Measurements from ENCODE around the gene SUSD4.

Gene SUSD4

DNA sequence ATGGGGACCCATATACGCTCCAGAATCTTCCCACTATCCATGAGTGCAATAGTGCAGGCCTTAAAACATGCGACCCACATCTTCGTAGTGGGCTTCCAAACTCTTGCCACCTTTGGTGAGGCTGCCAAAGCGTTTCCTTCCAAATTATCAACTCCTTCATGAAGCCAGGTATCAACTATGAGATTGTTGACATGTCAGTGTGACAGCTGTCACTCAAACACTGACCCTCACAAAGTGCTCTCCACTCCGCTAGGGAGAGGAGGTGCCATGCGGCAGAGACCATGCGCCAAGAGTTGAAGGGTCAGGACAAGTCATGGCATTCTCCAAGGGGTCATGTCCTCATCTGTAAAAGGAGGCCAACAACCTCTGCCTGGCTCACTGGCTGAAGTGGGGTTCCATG, 103.3 kb downstream of the SUSD4 start:
- H3K36me3 ChIP-seq (ENCODE audit: insufficient read depth), result no peaks in the 10 kb centered on the region
- no peaks in the 10 kb centered on the region for H3K79me2 ChIP-seq (ENCODE audit: insufficient read depth, low read depth)
- TF ChIP-seq, protein P1, sequence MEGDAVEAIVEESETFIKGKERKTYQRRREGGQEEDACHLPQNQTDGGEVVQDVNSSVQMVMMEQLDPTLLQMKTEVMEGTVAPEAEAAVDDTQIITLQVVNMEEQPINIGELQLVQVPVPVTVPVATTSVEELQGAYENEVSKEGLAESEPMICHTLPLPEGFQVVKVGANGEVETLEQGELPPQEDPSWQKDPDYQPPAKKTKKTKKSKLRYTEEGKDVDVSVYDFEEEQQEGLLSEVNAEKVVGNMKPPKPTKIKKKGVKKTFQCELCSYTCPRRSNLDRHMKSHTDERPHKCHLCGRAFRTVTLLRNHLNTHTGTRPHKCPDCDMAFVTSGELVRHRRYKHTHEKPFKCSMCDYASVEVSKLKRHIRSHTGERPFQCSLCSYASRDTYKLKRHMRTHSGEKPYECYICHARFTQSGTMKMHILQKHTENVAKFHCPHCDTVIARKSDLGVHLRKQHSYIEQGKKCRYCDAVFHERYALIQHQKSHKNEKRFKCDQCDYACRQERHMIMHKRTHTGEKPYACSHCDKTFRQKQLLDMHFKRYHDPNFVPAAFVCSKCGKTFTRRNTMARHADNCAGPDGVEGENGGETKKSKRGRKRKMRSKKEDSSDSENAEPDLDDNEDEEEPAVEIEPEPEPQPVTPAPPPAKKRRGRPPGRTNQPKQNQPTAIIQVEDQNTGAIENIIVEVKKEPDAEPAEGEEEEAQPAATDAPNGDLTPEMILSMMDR (conservative IDR thresholded peaks at IDR 0.05; ENCODE audit: low read depth, low read length), result no peak
- no peaks in the 10 kb centered on the region for H4K20me1 ChIP-seq (ENCODE audit: insufficient read depth)
- H3K4me1 ChIP-seq (ENCODE audit: low read depth, poor library complexity, severe bottlenecking), result no peaks in the 10 kb centered on the region
- H3K4me2 ChIP-seq, result no peak overlapping the region
- H3K4me3 ChIP-seq (IDR thresholded peaks at IDR 0.05; ENCODE audit: insufficient read depth, low read depth, low read length), result no peak overlapping the region
- H3K27ac ChIP-seq, result no peak overlapping the region
- no peaks in the 10 kb centered on the region for H3K27me3 ChIP-seq (ENCODE audit: insufficient read depth, low read depth)
- H2AFZ ChIP-seq (ENCODE audit: low read depth), result no peak overlapping the region
- H3K9ac ChIP-seq, result no peak overlapping the region

DNA sequence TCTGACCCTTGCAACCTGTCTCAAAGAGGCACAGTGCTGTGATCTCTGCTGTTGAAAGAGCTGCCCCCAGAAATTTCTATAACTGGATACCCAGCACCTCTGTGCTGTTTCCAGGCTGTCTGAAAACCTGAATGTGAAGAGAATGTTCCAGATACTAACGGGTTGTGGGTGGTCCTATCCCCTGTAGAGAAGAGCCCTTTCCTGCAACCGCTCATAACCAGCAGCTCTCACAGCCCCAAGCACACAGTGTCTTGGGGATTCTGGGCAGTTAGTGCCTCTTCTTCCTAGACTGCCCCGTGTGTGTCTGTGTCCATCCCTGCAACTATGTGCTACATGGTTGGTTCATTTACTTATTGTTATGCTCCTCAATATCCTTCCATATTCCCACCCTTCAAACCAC, 104.5 kb downstream of the SUSD4 start:
- Histone ChIP-seq H3K4me2 (no peak overlapping the region), H3K4me3 (IDR thresholded peaks at IDR 0.05; ENCODE audit: insufficient read depth, low read depth, low read length) (no peak overlapping the region), H3K36me3 (ENCODE audit: insufficient read depth) (no peaks in the 10 kb centered on the region), H3K27me3 (ENCODE audit: insufficient read depth, low read depth) (no peaks in the 10 kb centered on the region), H3K79me2 (ENCODE audit: insufficient read depth, low read depth) (no peaks in the 10 kb centered on the region), H2AFZ (ENCODE audit: low read depth) (no peak overlapping the region), H3K9ac (no peak overlapping the region), H4K20me1 (ENCODE audit: insufficient read depth) (no peaks in the 10 kb centered on the region), H3K4me1 (ENCODE audit: low read depth, poor library complexity, severe bottlenecking) (no peaks in the 10 kb centered on the region), H3K27ac (no peak overlapping the region)
- TF ChIP-seq, protein P1 (conservative IDR thresholded peaks at IDR 0.05; ENCODE audit: low read depth, low read length), result no peak

DNA sequence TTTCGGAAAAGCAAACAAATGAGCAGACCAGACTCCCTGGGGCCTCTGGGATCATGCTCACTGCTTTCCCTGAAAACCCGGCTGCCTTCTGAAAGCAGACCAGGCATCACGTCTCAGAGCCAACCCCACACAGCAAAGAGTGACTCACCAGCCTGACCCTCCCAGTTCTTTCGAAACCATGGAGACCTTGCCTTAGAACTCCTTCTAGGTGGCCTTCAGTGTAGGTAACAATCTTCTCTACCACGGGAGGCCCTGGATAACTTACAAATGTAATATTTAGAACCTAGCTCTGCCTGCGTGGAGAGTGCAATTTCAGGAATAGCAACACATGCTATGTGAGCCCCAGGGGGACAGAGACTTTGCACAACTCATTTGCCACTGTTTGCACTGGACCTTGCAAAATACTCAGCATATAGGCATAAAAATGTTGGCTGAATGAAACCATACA, 105.2 kb downstream of the SUSD4 start:
- no peak overlapping the region for H3K27ac ChIP-seq

DNA sequence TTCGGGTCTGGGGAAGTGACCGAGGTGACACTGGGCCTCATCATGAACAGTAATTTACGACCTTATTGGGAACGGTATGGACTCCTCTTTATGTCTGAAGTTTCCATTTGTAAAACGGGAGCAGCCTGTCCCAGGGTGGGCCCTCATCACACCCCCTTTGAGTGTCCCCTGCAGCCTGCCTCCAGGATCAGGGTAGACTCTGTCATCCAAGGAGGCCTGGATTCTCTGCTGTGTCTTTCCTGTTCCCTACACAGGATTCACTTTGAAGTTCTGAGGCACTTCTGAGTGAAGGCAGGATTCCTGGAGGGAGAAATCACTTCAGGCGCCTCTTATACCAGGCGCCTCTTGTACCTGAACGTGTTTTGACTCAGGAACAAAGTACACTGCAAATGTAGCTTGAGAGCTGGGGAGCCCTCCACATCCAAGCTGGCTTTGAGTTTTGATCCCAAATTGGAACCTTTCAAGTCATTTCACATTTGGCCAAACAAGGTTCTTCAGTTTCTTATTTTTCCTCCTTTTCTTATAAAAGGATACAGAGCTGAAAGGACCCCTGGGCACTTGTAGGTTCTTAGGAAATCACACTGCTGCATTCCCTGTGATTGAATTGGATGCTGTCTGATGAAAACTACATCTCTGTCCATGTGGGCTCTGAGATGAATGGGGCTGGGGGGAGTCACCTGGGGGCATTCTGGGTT, 106.0 kb downstream of the SUSD4 start:
- Histone ChIP-seq H3K4me2 (no peak overlapping the region), H3K27me3 (ENCODE audit: insufficient read depth, low read depth) (no peaks in the 10 kb centered on the region), H3K9ac (no peak overlapping the region), H3K36me3 (ENCODE audit: insufficient read depth) (no peaks in the 10 kb centered on the region), H4K20me1 (ENCODE audit: insufficient read depth) (no peaks in the 10 kb centered on the region), H3K4me1 (ENCODE audit: low read depth, poor library complexity, severe bottlenecking) (no peaks in the 10 kb centered on the region), H3K27ac (no peak overlapping the region), H3K4me3 (IDR thresholded peaks at IDR 0.05; ENCODE audit: insufficient read depth, low read depth, low read length) (no peak overlapping the region), H3K79me2 (ENCODE audit: insufficient read depth, low read depth) (no peaks in the 10 kb centered on the region), H2AFZ (ENCODE audit: low read depth) (no peak overlapping the region)
- TF ChIP-seq, protein P1 (conservative IDR thresholded peaks at IDR 0.05; ENCODE audit: low read depth, low read length), result no peak

More for the DNA sequence above, 105.2 kb downstream of the SUSD4 start:
- H3K4me2 ChIP-seq, result no peak overlapping the region
- H3K27me3 ChIP-seq (ENCODE audit: insufficient read depth, low read depth), result no peaks in the 10 kb centered on the region
- H2AFZ ChIP-seq (ENCODE audit: low read depth), result no peak overlapping the region
- TF ChIP-seq, protein P1 (conservative IDR thresholded peaks at IDR 0.05; ENCODE audit: low read depth, low read length), result no peak
- H3K4me3 ChIP-seq (IDR thresholded peaks at IDR 0.05; ENCODE audit: insufficient read depth, low read depth, low read length), result no peak overlapping the region
- no peaks in the 10 kb centered on the region for H3K36me3 ChIP-seq (ENCODE audit: insufficient read depth)
- H4K20me1 ChIP-seq (ENCODE audit: insufficient read depth), result no peaks in the 10 kb centered on the region
- no peaks in the 10 kb centered on the region for H3K4me1 ChIP-seq (ENCODE audit: low read depth, poor library complexity, severe bottlenecking)
- no peak overlapping the region for H3K9ac ChIP-seq
- no peaks in the 10 kb centered on the region for H3K79me2 ChIP-seq (ENCODE audit: insufficient read depth, low read depth)
